SK-N-SH treated with all-trans-retinoic acid at 6 μM for 48 hours (cell line): Measurements from ENCODE around the gene TDRD9.

Experiments
- ESRRG ChIP-seq: fragments of 250-450 bp; sonication (Bioruptor Pico); IDR thresholded peaks from 2 replicates; pipeline ENCODE4 v1.6.1; 2021; ENCODE audit warnings: mild to moderate bottlenecking
- PATZ1 ChIP-seq: fragments of 250-450 bp; sonication (Bioruptor Pico); IDR thresholded peaks from 2 replicates; pipeline ENCODE4 v1.8.0; 2020; ENCODE audit warnings: mild to moderate bottlenecking, moderate library complexity, borderline replicate concordance
- RARB ChIP-seq: fragments of 250-450 bp; sonication (Bioruptor Pico); IDR thresholded peaks from 2 replicates; pipeline ENCODE4 v1.8.0; 2021; ENCODE audit warnings: mild to moderate bottlenecking, moderate library complexity
- ZFP3 ChIP-seq: fragments of 250-450 bp; sonication (Bioruptor Pico); IDR thresholded peaks from 2 replicates; pipeline ENCODE4 v1.5.0; 2020; ENCODE audit warnings: mild to moderate bottlenecking, moderate library complexity
- ZFP30 ChIP-seq: fragments of 450-650 bp; formaldehyde crosslinking; IDR thresholded peaks from 2 replicates; pipeline ENCODE4 v1.5.0; 2022; ENCODE audit warnings: mild to moderate bottlenecking, moderate library complexity
- ZNF565 ChIP-seq: fragments of 450-650 bp; formaldehyde crosslinking; conservative IDR thresholded peaks from 2 replicates; pipeline ENCODE4 v1.5.0; 2020; ENCODE audit warnings: low read depth, mild to moderate bottlenecking, moderate library complexity

- TF ChIP-seq ZNF565 (CRISPR knock-in tag) (no peak), ZFP30 (CRISPR knock-in tag) (no peak), ESRRG (CRISPR knock-in tag) (no peak), ZFP3 (CRISPR knock-in tag) (no peak), PATZ1 (CRISPR knock-in tag) (no peak), RARB (CRISPR knock-in tag) (no peak)
Observed at GRCh38 chr14:103997391-103997790, 69.1 kb downstream of the TDRD9 start.
